ENCODE data around the gene IL17REL. TPM values are rescaled to one million over a fixed set of nuclear protein-coding genes. Genes with fewer than 3 reads are reported as not detected.
"Not testable (repeated sequence)": the region's sequence is repeated elsewhere in the genome, so short reads cannot be mapped to it uniquely, and the experiment has no call there.

IL17REL gene
- total RNA-seq, 1 donor from 2014 or later = not detected

DNA sequence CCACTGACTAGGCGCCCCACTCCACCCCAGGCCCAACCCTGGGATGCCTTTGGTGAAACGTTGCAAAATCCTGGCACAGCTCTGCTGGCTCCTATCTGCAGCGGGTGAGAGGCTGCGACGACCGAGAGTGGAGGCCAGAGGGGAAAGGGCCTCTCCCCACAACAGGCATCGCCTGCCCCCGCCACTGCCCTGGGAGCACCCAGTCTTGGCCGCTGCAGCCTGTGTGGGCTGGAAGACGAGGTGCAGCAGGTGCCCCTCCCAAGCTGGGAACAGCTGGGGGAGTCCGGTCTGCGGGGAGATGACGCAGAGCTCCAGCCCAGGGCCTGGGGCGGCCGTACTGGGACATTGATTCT is 56.2 kb downstream of the IL17REL start:
- no peak for DNase-seq

DNA sequence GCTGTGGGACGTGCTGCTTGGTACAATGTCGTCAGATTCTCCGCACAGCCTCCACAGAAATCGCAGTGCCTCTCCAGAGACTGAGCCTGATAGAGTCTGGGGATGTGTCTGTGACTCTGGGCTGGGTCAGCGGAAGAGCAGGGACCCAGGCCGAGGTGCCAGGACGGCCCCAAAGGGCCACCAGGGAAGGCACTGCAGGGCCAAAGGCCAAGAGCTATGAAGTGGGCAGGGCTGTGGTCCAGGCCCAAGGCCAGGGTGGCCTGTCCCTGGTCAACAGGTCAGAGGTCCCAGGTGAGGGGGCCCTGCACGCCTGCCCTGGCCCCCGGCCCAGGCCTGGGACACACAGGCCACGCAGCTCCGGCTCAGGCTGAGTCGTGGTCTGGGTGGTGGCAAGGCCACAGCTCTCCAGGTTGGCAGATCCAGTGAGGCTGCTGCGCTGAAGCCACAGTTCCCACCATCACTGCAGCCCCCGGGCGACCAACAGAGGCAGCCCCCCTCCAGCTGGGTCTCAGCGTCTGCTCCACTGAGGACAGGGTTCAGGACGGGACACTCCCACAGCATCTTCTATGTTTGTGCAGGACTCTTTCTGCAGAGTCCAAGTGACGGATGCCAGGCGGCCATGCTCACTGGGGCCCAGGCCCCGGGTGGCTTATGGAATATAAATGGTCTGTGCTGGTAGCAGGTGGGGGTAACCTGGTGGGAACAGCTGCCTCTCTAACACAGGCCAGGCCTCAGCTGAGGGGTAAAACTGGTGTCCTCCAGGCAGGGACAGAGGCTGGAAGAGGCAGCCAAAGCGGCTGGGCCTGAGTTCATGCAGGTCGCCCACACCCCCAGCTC is 56.8 kb downstream of the IL17REL start:
- no peak for DNase-seq

- no peak for DNase-seq
Measured at GRCh38 chr22:49954991-49955580, 57.5 kb downstream of the IL17REL start.

DNA sequence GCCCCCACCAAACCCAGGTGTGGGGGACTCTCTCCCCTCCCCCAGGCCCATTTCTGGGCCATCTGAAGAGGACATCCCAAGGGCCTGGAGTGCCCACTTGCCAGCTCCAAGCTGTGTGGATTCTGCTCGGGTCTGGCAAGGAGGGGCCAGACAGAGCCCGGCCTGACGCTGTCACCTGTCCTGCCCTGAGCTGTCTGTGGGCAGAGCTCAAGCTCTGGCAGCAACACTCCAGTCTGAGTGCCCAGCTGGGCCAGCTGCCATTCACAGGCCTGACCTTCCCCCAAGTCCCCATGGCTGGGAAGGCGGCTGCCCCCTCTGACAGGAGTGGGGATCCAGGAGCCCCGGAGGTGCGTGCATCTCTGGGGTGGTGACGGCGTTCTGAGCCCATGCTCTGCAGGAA is 58.2 kb downstream of the IL17REL start:
- DNase-seq = no peak

GRCh38 chr22:49953680-49954344 is 58.8 kb downstream of the IL17REL start:
- DNase-seq = no peak

DNA sequence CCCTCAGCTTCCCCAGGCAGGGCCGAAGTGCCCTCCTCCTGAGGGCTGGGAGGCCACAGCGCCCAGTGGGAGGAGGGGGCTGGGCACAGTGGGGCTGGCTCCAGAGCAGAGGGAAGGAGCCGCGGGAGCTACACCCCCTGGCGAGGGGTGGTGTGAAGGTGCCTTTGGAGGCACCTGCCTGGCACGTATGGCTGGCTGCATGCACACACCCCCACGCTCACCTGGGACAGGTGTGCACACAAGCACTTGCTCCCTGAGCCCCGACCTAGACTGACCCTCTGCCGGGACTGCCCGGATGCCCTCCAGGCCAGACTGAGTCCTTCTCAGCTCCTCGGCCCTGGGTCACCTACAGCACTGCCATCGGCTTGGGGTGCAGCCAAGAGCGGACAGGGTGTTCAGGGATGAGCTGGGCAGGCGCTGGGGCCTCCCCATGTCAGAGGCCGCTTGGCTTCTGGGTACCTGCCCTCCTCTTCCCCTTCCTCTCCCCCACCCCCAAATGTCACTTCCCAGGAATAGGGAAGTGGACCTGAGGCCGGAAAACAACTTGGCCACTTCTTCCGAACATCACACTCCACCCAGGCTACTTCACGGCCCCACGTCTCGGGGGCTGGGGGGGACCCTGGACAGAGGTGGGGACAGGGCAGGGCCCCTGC is 59.4 kb downstream of the IL17REL start:
- DNase-seq = no peak

GRCh38 chr22:49951986-49952896 is 60.3 kb downstream of the IL17REL start:
- DNase-seq = no peak

DNA sequence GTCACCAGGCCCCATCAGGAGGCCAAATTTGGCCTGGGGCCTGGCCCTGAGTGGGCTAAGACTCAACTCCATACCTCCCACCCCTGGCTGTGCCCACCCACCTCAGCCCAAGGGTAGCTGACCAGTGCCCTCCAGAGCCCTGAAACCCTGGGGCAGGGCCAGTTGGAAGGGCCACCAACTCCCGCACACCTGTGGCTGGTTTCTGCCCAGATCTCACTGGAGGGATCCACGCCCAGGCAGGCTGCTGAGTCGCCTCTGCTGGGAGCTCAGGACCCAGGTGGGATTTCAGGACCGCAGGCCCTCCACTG is 60.9 kb downstream of the IL17REL start:
- DNase-seq = no peak

DNA sequence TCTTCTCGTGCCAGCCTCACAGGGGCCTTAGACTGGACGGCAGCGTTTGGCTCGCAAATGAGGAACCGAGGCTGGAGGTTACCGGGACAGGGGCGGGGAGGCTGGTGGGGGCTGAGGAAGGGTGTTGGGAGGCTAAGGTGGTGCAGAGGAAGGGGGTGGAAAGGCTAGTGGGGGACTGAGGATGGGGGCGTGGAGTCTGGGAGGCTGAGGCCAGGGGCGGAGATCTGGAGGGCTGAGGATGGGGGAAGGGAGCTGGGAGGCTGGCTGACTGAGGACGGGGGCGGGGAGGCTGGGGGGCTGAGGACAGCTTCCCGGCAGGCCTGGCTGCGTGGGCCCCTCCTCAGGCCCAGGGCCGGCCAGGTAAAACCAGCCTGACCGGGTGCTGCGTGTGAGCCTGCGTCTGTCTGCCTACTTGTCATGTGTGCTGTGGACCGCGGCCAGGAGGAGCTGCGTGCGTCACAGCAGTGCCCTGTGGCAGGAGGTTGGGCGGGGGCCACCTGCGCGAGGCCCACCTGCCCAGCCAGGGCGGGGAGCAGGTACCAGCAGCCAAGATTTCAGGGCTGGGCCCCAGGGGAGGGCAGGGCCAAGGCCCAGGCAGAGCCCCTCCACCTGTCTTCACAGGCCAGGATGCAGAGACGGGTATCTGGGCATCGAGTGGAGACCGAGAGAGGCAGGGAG is 61.4 kb downstream of the IL17REL start:
- no peak for DNase-seq

- DNase-seq = no peak
Measured at GRCh38 chr22:49950396-49950994, 62.1 kb downstream of the IL17REL start.

DNA sequence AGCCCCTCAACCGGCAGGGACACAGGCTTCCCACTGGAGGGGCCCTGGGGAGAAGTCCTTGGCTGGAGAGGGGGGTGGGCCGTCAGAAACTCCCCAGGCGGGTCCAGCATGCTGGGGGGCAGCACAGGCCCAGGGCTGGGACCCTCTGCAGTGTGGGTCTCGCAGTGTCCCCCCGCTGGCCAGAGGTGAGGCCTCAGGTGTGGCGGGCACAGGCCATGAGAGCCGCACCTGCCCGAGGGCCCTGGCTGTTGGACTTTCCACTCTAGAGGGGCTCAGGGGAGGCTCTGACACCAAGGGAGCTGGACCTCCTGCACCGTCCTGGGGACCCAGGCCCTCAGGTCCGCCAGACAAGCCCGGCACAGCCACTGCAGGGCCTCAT is 62.7 kb downstream of the IL17REL start:
- no peak for DNase-seq

DNA sequence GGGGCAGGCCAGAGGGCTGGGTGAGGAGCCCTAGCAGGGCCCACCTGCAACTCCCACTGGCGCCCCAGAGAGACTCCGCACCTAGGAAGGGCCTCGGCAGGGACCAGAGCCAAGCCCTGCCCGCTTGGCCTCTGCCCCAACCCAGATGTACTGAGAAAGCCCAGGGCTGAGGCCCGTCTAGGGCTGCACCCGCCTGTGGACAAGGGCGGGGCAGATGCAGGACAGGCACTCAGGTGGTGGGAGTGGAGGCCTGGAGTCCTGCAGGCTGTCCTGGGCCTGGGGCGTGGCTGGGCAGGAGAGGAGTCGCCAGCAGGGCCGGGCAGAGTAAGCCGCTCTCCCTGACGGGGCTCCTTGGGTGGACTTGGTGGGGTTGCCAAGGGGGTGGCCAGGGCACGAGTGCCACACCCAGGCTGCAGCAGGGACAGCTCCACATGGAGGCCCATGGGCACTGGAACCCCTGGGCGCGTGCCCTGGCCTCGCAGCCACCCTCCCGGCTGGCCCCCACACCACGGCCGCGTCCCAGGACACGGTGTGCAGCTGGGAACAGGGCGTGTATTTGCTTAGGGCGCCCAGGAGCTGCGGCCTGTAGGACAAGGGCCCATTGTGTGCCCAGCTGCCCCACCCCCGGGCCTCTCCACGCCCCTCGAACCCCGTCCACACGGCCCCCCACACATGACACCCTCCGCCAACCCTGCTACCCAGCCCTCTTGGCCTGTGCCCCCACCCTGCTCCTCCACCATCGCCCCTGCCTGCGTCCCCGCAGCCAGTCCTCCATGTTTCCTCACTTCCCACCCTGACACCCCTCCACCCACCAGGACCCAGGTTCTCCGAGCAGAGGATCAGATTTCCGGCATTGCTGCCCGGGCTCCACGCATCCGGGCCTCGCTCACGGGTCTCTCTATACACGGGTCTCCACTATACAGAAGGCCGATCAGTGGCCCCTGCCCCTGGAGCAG is 63.3 kb downstream of the IL17REL start:
- DNase-seq = no peak

DNA sequence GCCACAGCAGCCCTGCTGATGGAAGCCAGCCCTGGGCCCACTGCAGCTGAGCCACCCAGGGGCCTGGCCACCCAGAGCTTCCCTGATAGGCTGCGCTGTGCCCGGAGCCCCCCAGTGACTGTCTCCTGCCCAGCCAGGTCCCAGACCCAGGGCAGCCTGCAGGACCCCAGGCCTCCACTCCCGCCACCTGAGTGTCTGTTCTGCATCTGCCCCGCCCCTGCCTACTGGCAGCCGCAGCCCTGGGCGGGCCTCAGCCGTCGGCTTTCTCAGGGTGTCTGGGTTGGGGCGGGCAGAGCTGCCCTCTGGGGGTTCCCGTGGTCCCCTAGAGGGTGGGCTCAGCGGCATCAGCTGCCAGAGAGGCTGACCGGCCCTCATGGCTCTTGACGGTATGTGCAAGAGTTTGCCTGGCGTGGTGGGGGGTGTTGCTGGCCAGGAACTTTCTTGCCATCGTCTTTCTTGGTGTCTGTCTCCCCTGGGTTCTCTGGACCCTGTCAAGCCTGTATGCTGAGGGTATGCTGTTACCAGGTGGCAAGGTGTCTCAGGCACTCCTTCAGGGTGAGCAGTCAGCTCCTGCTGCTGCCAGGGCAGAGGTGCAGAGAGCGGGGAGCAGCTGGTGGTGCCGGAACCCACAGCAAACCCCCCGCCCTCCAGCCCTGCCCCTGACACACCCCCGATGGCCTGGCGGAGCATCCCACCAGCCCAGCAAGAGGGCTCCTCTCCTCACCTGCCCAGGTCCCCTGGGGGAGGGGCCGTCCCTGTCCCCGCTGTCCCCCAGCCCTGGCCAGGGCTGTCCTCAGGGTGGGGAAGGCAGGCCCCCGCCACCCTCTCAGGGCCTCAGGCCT is 64.2 kb downstream of the IL17REL start:
- DNase-seq = no peak

- no peak for DNase-seq
Measured at GRCh38 chr22:49947296-49947622, 65.3 kb downstream of the IL17REL start.

- no peak for DNase-seq
Measured at GRCh38 chr22:49946612-49947295, 65.8 kb downstream of the IL17REL start.

DNA sequence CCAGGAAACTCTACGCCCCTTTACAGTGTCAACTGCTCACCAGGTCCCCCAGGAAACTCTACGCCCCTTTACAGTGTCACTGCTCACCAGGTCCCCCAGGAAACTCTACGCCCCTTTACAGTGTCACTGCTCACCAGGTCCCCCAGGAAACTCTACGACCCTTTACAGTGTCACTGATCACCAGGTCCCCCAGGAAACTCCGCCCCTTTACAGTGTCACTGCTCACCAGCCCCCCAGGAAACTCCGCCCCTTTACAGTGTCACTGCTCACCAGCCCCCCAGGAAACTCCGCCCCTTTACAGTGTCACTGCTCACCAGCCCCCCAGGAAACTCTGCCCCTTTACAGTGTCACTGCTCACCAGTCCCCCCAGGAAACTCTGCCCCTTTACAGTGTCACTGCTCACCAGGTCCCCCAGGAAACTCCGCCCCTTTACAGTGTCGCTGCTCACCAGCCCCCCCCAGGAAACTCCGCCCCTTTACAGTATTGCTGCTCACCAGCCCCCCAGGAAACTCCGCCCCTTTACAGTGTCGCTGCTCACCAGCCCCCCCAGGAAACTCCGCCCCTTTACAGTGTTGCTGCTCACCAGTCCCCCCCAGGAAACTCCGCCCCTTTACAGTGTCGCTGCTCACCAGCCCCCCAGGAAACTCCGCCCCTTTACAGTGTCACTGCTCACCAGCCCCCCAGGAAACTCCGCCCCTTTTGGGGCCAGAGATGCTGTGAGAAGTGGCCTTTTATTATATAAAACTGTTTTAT is 67.3 kb downstream of the IL17REL start:
- not testable (repeated sequence) for DNase-seq

Measured in occipital lobe (tissue), 2 donors.